H9 (cell line): ENCODE measurements around the gene LCE3A. TPM values are rescaled to one million over a fixed set of nuclear protein-coding genes. Genes with fewer than 3 reads are reported as not detected.

Experiments
- DNase-seq: peaks from one replicate; pipeline ENCODE4 v3.0.0-alpha.2; 2017
- H2AFZ ChIP-seq: one replicate; pipeline ENCODE4 v1.6.1; 2013; ENCODE audit warnings: mild to moderate bottlenecking, low read length, control low read depth, moderate library complexity
- H2AK5ac ChIP-seq: 2 replicates; pipeline ENCODE4 v1.6.1; 2013; ENCODE audit warnings: low read length, control low read depth, mixed read lengths; ENCODE audit not compliant: insufficient read length
- H2BK120ac ChIP-seq: one replicate; pipeline ENCODE4 v1.6.1; 2013; ENCODE audit warnings: low read depth, mild to moderate bottlenecking, low read length, control low read depth, inconsistent platforms; ENCODE audit not compliant: poor library complexity, severe bottlenecking
- H2BK12ac ChIP-seq: 2 replicates; pipeline ENCODE4 v1.6.1; 2013; ENCODE audit warnings: low read length, control low read depth, mixed read lengths, low read depth; ENCODE audit not compliant: insufficient read length
- H2BK15ac ChIP-seq: 2 replicates; pipeline ENCODE4 v1.6.1; 2013; ENCODE audit warnings: low read depth, low read length, control low read depth
- H2BK20ac ChIP-seq: one replicate; pipeline ENCODE4 v1.6.1; 2013; ENCODE audit warnings: low read depth, mild to moderate bottlenecking, low read length, control low read depth, inconsistent platforms; ENCODE audit not compliant: poor library complexity, severe bottlenecking
- H2BK5ac ChIP-seq: 2 replicates; pipeline ENCODE4 v1.6.1; 2013; ENCODE audit warnings: low read length, control low read depth, mixed read lengths; ENCODE audit not compliant: insufficient read length
- H3K14ac ChIP-seq: 2 replicates; pipeline ENCODE4 v1.6.1; 2013; ENCODE audit warnings: low read length, control low read depth; ENCODE audit not compliant: insufficient read depth
- H3K18ac ChIP-seq: 2 replicates; pipeline ENCODE4 v1.6.1; 2013; ENCODE audit warnings: low read depth, mild to moderate bottlenecking, mixed read lengths, low read length, control low read depth; ENCODE audit not compliant: insufficient read length
- H3K23ac ChIP-seq: 2 replicates; pipeline ENCODE4 v1.6.1; 2013; ENCODE audit warnings: low read length, control low read depth, mixed read lengths, low read depth; ENCODE audit not compliant: insufficient read length
- H3K23me2 ChIP-seq: 2 replicates; pipeline ENCODE4 v1.6.1; 2013; ENCODE audit warnings: low read depth, mild to moderate bottlenecking, mixed read lengths, low read length, control low read depth; ENCODE audit not compliant: insufficient read length, poor library complexity, severe bottlenecking
- H3K27ac ChIP-seq: 2 replicates; pipeline ENCODE4 v1.5.1; 2013; ENCODE audit warnings: low read length, control low read depth, mixed read lengths, low read depth; ENCODE audit not compliant: insufficient read length
- H3K27me3 ChIP-seq: 2 replicates; pipeline ENCODE4 v1.6.1; 2013; ENCODE audit warnings: low read length, control low read depth, inconsistent platforms; ENCODE audit not compliant: insufficient read depth
- H3K4ac ChIP-seq: 2 replicates; pipeline ENCODE4 v1.6.1; 2013; ENCODE audit warnings: low read depth, mild to moderate bottlenecking, control low read depth, inconsistent platforms, low read length, moderate library complexity
- H3K4me1 ChIP-seq: 2 replicates; pipeline ENCODE4 v1.6.1; 2013; ENCODE audit warnings: low read length, control low read depth, inconsistent platforms; ENCODE audit not compliant: insufficient read depth
- H3K4me2 ChIP-seq: 2 replicates; pipeline ENCODE4 v1.6.1; 2013; ENCODE audit warnings: low read length, control low read depth, mixed read lengths; ENCODE audit not compliant: insufficient read length, insufficient read depth
- H3K56ac ChIP-seq: 2 replicates; pipeline ENCODE4 v1.6.1; 2013; ENCODE audit warnings: low read depth, mild to moderate bottlenecking, mixed read lengths, low read length, control low read depth; ENCODE audit not compliant: insufficient read length
- H3K79me1 ChIP-seq: 2 replicates; pipeline ENCODE4 v1.6.1; 2013; ENCODE audit warnings: low read depth, mild to moderate bottlenecking, moderate library complexity, low read length, control low read depth, inconsistent platforms; ENCODE audit not compliant: insufficient read depth, poor library complexity, severe bottlenecking
- H3K79me2 ChIP-seq: 2 replicates; pipeline ENCODE4 v1.6.1; 2013; ENCODE audit warnings: low read length, control low read depth, inconsistent platforms; ENCODE audit not compliant: insufficient read depth
- H3K9ac ChIP-seq: 2 replicates; pipeline ENCODE4 v1.6.1; 2013; ENCODE audit warnings: low read length, control low read depth, mixed read lengths; ENCODE audit not compliant: insufficient read length; ENCODE audit errors: extremely low read depth
- H3K9me3 ChIP-seq: one replicate; pipeline ENCODE4 v1.6.1; 2013; ENCODE audit warnings: low read depth, low read length, inconsistent platforms; ENCODE audit not compliant: control insufficient read depth
- H3T11ph ChIP-seq: one replicate; pipeline ENCODE4 v1.6.1; 2013; ENCODE audit warnings: mild to moderate bottlenecking, low read length, control low read depth, inconsistent platforms
- H4K20me1 ChIP-seq: one replicate; pipeline ENCODE4 v1.6.1; 2013; ENCODE audit not compliant: control insufficient read depth, insufficient read length, insufficient read depth
- H4K5ac ChIP-seq: 2 replicates; pipeline ENCODE4 v1.6.1; 2013; ENCODE audit warnings: low read depth, mild to moderate bottlenecking, mixed read lengths, low read length, control low read depth; ENCODE audit not compliant: insufficient read length
- H4K8ac ChIP-seq: replicated peaks from 2 replicates; pipeline ENCODE4 v1.6.1; 2013; ENCODE audit warnings: low read length, control low read depth, mixed read lengths, low read depth; ENCODE audit not compliant: insufficient read length
- H4K91ac ChIP-seq: 2 replicates; pipeline ENCODE4 v1.6.1; 2013; ENCODE audit warnings: low read depth, mild to moderate bottlenecking, moderate library complexity, mixed read lengths, low read length, control low read depth; ENCODE audit not compliant: insufficient read length
- H3K27ac Mint-ChIP-seq, 3 experiments: 2 replicates in 2 of 3; 3 replicates in 1 of 3; pipeline ENCODE4 v1.8.0; 2020 to 2021; ENCODE audit warnings: mixed read lengths in 3 of 3, mild to moderate bottlenecking in 1 of 3, moderate library complexity in 1 of 3
- H3K27me3 Mint-ChIP-seq: 2 replicates; pipeline ENCODE4 v1.8.0; 2021; ENCODE audit warnings: low read depth, mild to moderate bottlenecking, moderate library complexity, mixed read lengths
- H3K36me3 Mint-ChIP-seq, 3 experiments: 2 replicates in 2 of 3; 3 replicates in 1 of 3; pipeline ENCODE4 v1.8.0; 2020 to 2021; ENCODE audit warnings: low read depth in 3 of 3, mixed read lengths in 3 of 3; ENCODE audit not compliant: insufficient read depth in 1 of 3
- H3K4me1 Mint-ChIP-seq, 2 experiments: 2 replicates each; pipeline ENCODE4 v1.8.0; 2020; ENCODE audit warnings: mixed read lengths in 2 of 2
- H3K4me3 Mint-ChIP-seq, 2 experiments: 2 replicates in 1 of 2; 3 replicates in 1 of 2; pipeline ENCODE4 v1.8.0; 2020 to 2021; ENCODE audit warnings: mild to moderate bottlenecking in 2 of 2, mixed read lengths in 2 of 2, moderate library complexity in 1 of 2
- H3K9me3 Mint-ChIP-seq, 2 experiments: 2 replicates in 1 of 2; 3 replicates in 1 of 2; pipeline ENCODE4 v1.8.0; 2020; ENCODE audit warnings: mild to moderate bottlenecking in 2 of 2, mixed read lengths in 2 of 2, moderate library complexity in 1 of 2
- WGBS: extraction: QIAGEN DNeasy Blood & Tissue Kit; methylation state at CpG from one replicate; pipeline ENCODE4 v1.1.7; 2013; ENCODE audit warnings: missing lambda C conversion rate, low lambda C conversion rate, mixed read lengths; ENCODE audit not compliant: insufficient read length; ENCODE audit errors: extremely low coverage; 5-methylcytosine and 5-hydroxymethylcytosine counted together
- total RNA-seq: library from RNA; stranded (reverse); gene quantifications from 2 replicates; pipeline ENCODE4 v1.2.1, GENCODE V29; 2021
- TF ChIP-seq, protein P1 (sequence below): fragments of 200-600 bp; sonication (generic); conservative IDR thresholded peaks from 3 replicates; pipeline ENCODE4 v1.8.0; 2021; ENCODE audit warnings: antibody characterized with exemption, mild to moderate bottlenecking

The LCE3A gene
- total RNA-seq, 1 experiment from 2014 or later = not detected

DNA sequence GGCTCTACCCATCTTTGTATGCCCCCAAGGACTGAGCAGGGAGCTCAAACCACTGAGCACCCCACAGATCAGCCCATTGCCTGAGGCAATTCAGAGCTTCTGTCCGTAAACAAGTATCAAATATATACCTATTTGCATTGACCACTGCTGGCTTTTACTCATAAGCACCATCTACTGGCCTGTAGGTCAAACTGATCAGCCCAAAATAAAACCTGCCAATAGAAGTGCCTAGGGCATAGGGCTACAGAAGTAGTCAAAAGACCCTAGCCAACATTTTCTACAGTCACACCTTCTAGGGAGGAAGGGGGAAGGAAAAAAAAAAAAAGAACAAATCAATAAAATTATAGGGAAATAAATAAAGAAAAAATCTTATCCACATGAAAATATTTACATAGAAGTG is 37.3 kb downstream of the LCE3A start:
- no peak overlapping the region for H3T11ph ChIP-seq
- Mint-ChIP-seq H3K27ac (no peak overlapping the region), H3K4me1 (no peaks in the 10 kb centered on the region), H3K27me3 (peaks cover under 1% of the 10 kb centered on the region; the same call in 1 of the 2 replicates), H3K4me3 (no peak overlapping the region), H3K36me3 (peaks cover 0 to under 1% (median under 1%) of the 10 kb centered on the region in 3 experiments; a peak in 3 of 7 replicates), H3K9me3 (peaks cover 74 to 85% of the 10 kb centered on the region in 2 experiments)
- H3K79me2 ChIP-seq = no peaks in the 10 kb centered on the region
- peaks cover 23% of the 10 kb centered on the region for H3K9me3 ChIP-seq
- H2BK5ac ChIP-seq = no peak overlapping the region
- no peak overlapping the region for H3K27ac ChIP-seq
- H3K23ac ChIP-seq = no peak overlapping the region
- no peak overlapping the region for H3K9ac ChIP-seq
- H2BK120ac ChIP-seq = no peak overlapping the region
- no peak overlapping the region for H4K91ac ChIP-seq
- no CpG with 5 or more reads among the region's 1 CpG for WGBS
- no peak overlapping the region for H2BK12ac ChIP-seq
- no peak overlapping the region for H2AFZ ChIP-seq
- H3K4me1 ChIP-seq = no peaks in the 10 kb centered on the region
- no peak overlapping the region for H2BK15ac ChIP-seq
- no peak overlapping the region for H4K5ac ChIP-seq
- no peaks in the 10 kb centered on the region for H3K23me2 ChIP-seq
- H4K8ac ChIP-seq = no peak overlapping the region
- no peak overlapping the region for H2BK20ac ChIP-seq
- H3K4me2 ChIP-seq = no peak overlapping the region
- H3K27me3 ChIP-seq = no peaks in the 10 kb centered on the region
- H3K14ac ChIP-seq = no peak overlapping the region
- TF ChIP-seq, protein P1, sequence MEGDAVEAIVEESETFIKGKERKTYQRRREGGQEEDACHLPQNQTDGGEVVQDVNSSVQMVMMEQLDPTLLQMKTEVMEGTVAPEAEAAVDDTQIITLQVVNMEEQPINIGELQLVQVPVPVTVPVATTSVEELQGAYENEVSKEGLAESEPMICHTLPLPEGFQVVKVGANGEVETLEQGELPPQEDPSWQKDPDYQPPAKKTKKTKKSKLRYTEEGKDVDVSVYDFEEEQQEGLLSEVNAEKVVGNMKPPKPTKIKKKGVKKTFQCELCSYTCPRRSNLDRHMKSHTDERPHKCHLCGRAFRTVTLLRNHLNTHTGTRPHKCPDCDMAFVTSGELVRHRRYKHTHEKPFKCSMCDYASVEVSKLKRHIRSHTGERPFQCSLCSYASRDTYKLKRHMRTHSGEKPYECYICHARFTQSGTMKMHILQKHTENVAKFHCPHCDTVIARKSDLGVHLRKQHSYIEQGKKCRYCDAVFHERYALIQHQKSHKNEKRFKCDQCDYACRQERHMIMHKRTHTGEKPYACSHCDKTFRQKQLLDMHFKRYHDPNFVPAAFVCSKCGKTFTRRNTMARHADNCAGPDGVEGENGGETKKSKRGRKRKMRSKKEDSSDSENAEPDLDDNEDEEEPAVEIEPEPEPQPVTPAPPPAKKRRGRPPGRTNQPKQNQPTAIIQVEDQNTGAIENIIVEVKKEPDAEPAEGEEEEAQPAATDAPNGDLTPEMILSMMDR = no peak
- DNase-seq = no peak
- H3K18ac ChIP-seq = no peak overlapping the region
- no peak overlapping the region for H3K4ac ChIP-seq
- no peaks in the 10 kb centered on the region for H4K20me1 ChIP-seq
- no peak overlapping the region for H3K56ac ChIP-seq
- H3K79me1 ChIP-seq = no peaks in the 10 kb centered on the region
- H2AK5ac ChIP-seq = no peak overlapping the region
